Peyer's patch (tissue), 4 donors: ENCODE data around the gene CREBL2.

Experiments
- CTCF ChIP-seq, 6 experiments: fragments of 450-650 bp in 4 of 6; fragments of 200-600 bp in 2 of 6; sonication (generic) in 1 of 6; IDR thresholded peaks; one replicate each; pipeline ENCODE4 v1.5.1; 2017 to 2019; ENCODE audit warnings: antibody characterized with exemption in 6 of 6, mild to moderate bottlenecking in 3 of 6, moderate library complexity in 1 of 6
- POLR2A ChIP-seq, 2 donors: fragments of 450-650 bp; IDR thresholded peaks; one replicate each; pipeline ENCODE4 v1.5.1; 2017; ENCODE audit warnings: antibody characterized with exemption in 2 of 2, mild to moderate bottlenecking in 2 of 2, moderate library complexity in 2 of 2

- TF ChIP-seq CTCF (IDR thresholded peaks at IDR 0.05) (no peak), POLR2A (IDR thresholded peaks at IDR 0.05) (no peak)
Observed at GRCh38 chr12:12693111-12693671, 81.5 kb downstream of the CREBL2 start.
